Glomerular visceral epithelial cell (primary cell): ENCODE data around the gene LSS.
"Not testable (repeated sequence)": the region's sequence is repeated elsewhere in the genome, so short reads cannot be mapped to it uniquely, and the experiment has no call there.

ENCODE experiments used
- DNase-seq: peaks from one replicate; pipeline ENCODE4 v3.0.0-alpha.2; 2016; ENCODE audit errors: extremely low spot score

Gene LSS

GRCh38 chr21:46187261-46187660 is 41.3 kb downstream of the LSS start:
- DNase-seq, result no peak

GRCh38 chr21:46185716-46186115 is 42.9 kb downstream of the LSS start:
- no peak for DNase-seq

- DNase-seq, result peak; percentile 69
Observed at GRCh38 chr21:46184625-46185555, 43.7 kb downstream of the LSS start.

- peak; percentile 54 for DNase-seq
Observed at GRCh38 chr21:46183910-46184624, 44.5 kb downstream of the LSS start, which contains the start of gene SPATC1L. SPATC1L (minus strand) TSS chr21:46184459; CDS start chr21:46182816, 1,643 bp downstream.

- not testable (repeated sequence) for DNase-seq
Observed at GRCh38 chr21:46183337-46183909, 45.2 kb downstream of the LSS start.

- DNase-seq, result no peak
Observed at GRCh38 chr21:46182548-46183336, 45.8 kb downstream of the LSS start.

GRCh38 chr21:46181953-46182547 is 46.5 kb downstream of the LSS start:
- DNase-seq, result no peak

- DNase-seq, result no peak
Observed at GRCh38 chr21:46181436-46181835, 47.1 kb downstream of the LSS start.

- no peak for DNase-seq
Observed at GRCh38 chr21:46180778-46181391, 47.7 kb downstream of the LSS start.

GRCh38 chr21:46180079-46180722 is 48.4 kb downstream of the LSS start:
- no peak for DNase-seq

GRCh38 chr21:46179708-46180078 is 48.9 kb downstream of the LSS start:
- DNase-seq, result no peak

GRCh38 chr21:46178961-46179360 is 49.6 kb downstream of the LSS start:
- no peak for DNase-seq

- not testable (repeated sequence) for DNase-seq
Observed at GRCh38 chr21:46176443-46177129, 52.0 kb downstream of the LSS start.

- no peak for DNase-seq
Observed at GRCh38 chr21:46173573-46173972, 55.0 kb downstream of the LSS start.

GRCh38 chr21:46172863-46173528 is 55.6 kb downstream of the LSS start:
- DNase-seq, result no peak

- no peak for DNase-seq
Observed at GRCh38 chr21:46171996-46172862, 56.3 kb downstream of the LSS start.

- DNase-seq, result no peak
Observed at GRCh38 chr21:46171585-46171984, 57.0 kb downstream of the LSS start.
